Upper lobe of right lung (tissue), 1 donor: ENCODE results near the gene TENM4. TPM values are rescaled to one million over a fixed set of nuclear protein-coding genes. Genes with fewer than 3 reads are reported as not detected.

Source experiments
- ATAC-seq: fragments of 200-7000 bp; cut with Tn5 transposase; one replicate; pipeline ENCODE4 v1.9.1; 2020; ENCODE audit warnings: mild to moderate bottlenecking, moderate library complexity
- DNase-seq: peaks from one replicate; pipeline ENCODE4 v3.0.0-alpha.2; 2020
- H3K27ac ChIP-seq: fragments of 200-600 bp; one replicate; pipeline ENCODE4 v1.8.0; 2022
- H3K27me3 ChIP-seq: fragments of 200-600 bp; one replicate; pipeline ENCODE4 v1.8.0; 2022; ENCODE audit warnings: mild to moderate bottlenecking
- H3K36me3 ChIP-seq: fragments of 200-600 bp; one replicate; pipeline ENCODE4 v1.8.0; 2022
- H3K4me1 ChIP-seq: fragments of 200-600 bp; one replicate; pipeline ENCODE4 v1.8.0; 2022
- H3K4me3 ChIP-seq: fragments of 200-600 bp; one replicate; pipeline ENCODE4 v1.8.0; 2022; ENCODE audit warnings: mild to moderate bottlenecking
- H3K9me3 ChIP-seq: fragments of 200-600 bp; one replicate; pipeline ENCODE4 v1.8.0; 2022
- intact Hi-C: fragments of 100-400 bp; cut with DNase I; formaldehyde crosslinking; loops from one replicate; pipeline ENCODE4 v1.11.0; 2022
- total RNA-seq: library from RNA; stranded (reverse); fragmentation: NEBNext Ultra II Directional; extraction: Animal tissue kit (Norgen Biotek cat#: 25700); gene quantifications from one replicate; pipeline ENCODE4 v1.2.1, GENCODE V29; 2021
- TF ChIP-seq, protein P1 (sequence below): fragments of 200-600 bp; IDR thresholded peaks from one replicate; pipeline ENCODE4 v1.8.0; 2022; ENCODE audit warnings: antibody characterized with exemption
- donor health status: DM: no; HTN: yes; CAD: no; lungs with severe emphysema.

The TENM4 gene
- total RNA-seq, 1 donor from 2014 or later, result 4.3 TPM

- no peaks in the 10 kb centered on the region for H3K4me1 ChIP-seq
- intact Hi-C loops, result no loop called here
- no peak overlapping the region for H3K4me3 ChIP-seq
- no peak for DNase-seq
- ATAC-seq, result no peak
- TF ChIP-seq, protein P1, sequence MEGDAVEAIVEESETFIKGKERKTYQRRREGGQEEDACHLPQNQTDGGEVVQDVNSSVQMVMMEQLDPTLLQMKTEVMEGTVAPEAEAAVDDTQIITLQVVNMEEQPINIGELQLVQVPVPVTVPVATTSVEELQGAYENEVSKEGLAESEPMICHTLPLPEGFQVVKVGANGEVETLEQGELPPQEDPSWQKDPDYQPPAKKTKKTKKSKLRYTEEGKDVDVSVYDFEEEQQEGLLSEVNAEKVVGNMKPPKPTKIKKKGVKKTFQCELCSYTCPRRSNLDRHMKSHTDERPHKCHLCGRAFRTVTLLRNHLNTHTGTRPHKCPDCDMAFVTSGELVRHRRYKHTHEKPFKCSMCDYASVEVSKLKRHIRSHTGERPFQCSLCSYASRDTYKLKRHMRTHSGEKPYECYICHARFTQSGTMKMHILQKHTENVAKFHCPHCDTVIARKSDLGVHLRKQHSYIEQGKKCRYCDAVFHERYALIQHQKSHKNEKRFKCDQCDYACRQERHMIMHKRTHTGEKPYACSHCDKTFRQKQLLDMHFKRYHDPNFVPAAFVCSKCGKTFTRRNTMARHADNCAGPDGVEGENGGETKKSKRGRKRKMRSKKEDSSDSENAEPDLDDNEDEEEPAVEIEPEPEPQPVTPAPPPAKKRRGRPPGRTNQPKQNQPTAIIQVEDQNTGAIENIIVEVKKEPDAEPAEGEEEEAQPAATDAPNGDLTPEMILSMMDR, result no peak
- H3K27ac ChIP-seq, result no peak overlapping the region
- no peaks in the 10 kb centered on the region for H3K36me3 ChIP-seq
- no peaks in the 10 kb centered on the region for H3K27me3 ChIP-seq
- H3K9me3 ChIP-seq, result no peaks in the 10 kb centered on the region
These were observed 669.9 kb downstream of the TENM4 start for GRCh38 chr11:78770931-78771330.

- H3K27me3 ChIP-seq, result no peaks in the 10 kb centered on the region
- DNase-seq, result no peak
- H3K4me3 ChIP-seq, result no peak overlapping the region
- H3K27ac ChIP-seq, result no peak overlapping the region
- TF ChIP-seq, protein P1, result no peak
- no peaks in the 10 kb centered on the region for H3K9me3 ChIP-seq
- ATAC-seq, result no peak
- H3K36me3 ChIP-seq, result no peaks in the 10 kb centered on the region
- H3K4me1 ChIP-seq, result no peaks in the 10 kb centered on the region
- intact Hi-C loops, result no loop called here
These were observed 671.9 kb downstream of the TENM4 start for GRCh38 chr11:78768971-78769370.

DNA sequence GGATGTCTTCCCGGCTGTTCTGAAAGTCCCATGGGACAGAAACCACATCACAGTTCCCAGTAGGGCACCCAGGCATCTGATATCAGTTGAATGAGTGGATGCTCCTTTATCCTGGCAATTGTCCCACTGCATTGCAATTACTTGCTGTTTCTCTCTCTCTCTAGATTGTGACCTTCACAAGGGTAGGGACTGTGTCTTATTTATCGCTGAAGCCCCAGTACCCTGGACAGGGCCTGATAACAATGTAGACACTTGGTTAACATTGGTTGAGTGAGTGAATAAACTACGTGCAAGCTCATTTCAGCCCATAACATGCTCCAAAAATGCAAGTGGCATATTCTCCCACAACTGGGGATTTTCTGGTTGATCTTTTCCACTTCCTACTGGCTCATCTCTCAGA, 672.5 kb downstream of the TENM4 start:
- H3K27ac ChIP-seq, result no peak overlapping the region
- DNase-seq (no peak), ATAC-seq (no peak)
- no peaks in the 10 kb centered on the region for H3K9me3 ChIP-seq
- H3K4me3 ChIP-seq, result no peak overlapping the region
- H3K36me3 ChIP-seq, result no peaks in the 10 kb centered on the region
- no peaks in the 10 kb centered on the region for H3K27me3 ChIP-seq
- no peaks in the 10 kb centered on the region for H3K4me1 ChIP-seq
- TF ChIP-seq, protein P1, result no peak
- intact Hi-C loops, result no loop called here

- no peaks in the 10 kb centered on the region for H3K27me3 ChIP-seq
- intact Hi-C loops, result no loop called here
These were observed 673.5 kb downstream of the TENM4 start for GRCh38 chr11:78767027-78767932.

GRCh38 chr11:78764946-78765345, 675.9 kb downstream of the TENM4 start:
- Histone ChIP-seq H3K4me3 (no peak overlapping the region), H3K9me3 (no peaks in the 10 kb centered on the region), H3K36me3 (no peaks in the 10 kb centered on the region), H3K27ac (no peak overlapping the region), H3K27me3 (no peaks in the 10 kb centered on the region), H3K4me1 (no peaks in the 10 kb centered on the region)
- ATAC-seq (no peak), DNase-seq (no peak)
- TF ChIP-seq, protein P1, result no peak
- intact Hi-C loops, result no loop called here

More at GRCh38 chr11:78767027-78767932, 673.5 kb downstream of the TENM4 start:
- Histone ChIP-seq H3K4me1 (no peaks in the 10 kb centered on the region), H3K9me3 (no peaks in the 10 kb centered on the region), H3K4me3 (no peak overlapping the region), H3K27ac (no peak overlapping the region), H3K36me3 (no peaks in the 10 kb centered on the region)
- DNase-seq (no peak), ATAC-seq (no peak)
- TF ChIP-seq, protein P1, result no peak
